A549 treated with DMSO at 1 μM for 4 hours (cell line): Measurements from ENCODE around the gene CETN2. TPM values are rescaled to one million over a fixed set of nuclear protein-coding genes. Genes with fewer than 3 reads are reported as not detected.

Experiments
- total RNA-seq: library from RNA; stranded (reverse); fragments of 200-300 nt; extraction: Qiagen RNA extraction; gene quantifications from 5 replicates; pipeline ENCODE4 v1.2.3, GENCODE V29; 2022; ENCODE audit warnings: low read depth

Gene CETN2
- 68.5 to 78.5 TPM (median 73.4 TPM) in 5 replicates for total RNA-seq

GRCh38 chrX:152830312-152831305 is at the start of gene CETN2, which contains the start of gene NSDHL:
TSS of gene CETN2 (minus strand) at chrX:152830757. CDS start at chrX:152830710, 47 bp downstream.
TSS of gene NSDHL (plus strand) at chrX:152831063. CDS start at chrX:152846325, 15,262 bp downstream.

Other genes with a start within 250 kb of the CETN2 start
- 0.22 to 0.27 TPM (median 0.24 TPM) in 5 replicates for gene GABRQ, start 192.9 kb downstream of the CETN2 start, total RNA-seq
- 2.8 to 5.4 TPM (median 3.4 TPM) in 5 replicates for gene MAGEA3, start 132.0 kb downstream of the CETN2 start, total RNA-seq
- gene CSAG2, start 121.5 kb downstream of the CETN2 start, total RNA-seq, result not detected in 5 replicates
- 0.12 TPM in 1 of 5 replicates, not detected in the others for gene MAGEA2B, start 116.1 kb downstream of the CETN2 start, total RNA-seq
- gene CSAG1, start 97.0 kb downstream of the CETN2 start, total RNA-seq, result 0.18 to 0.38 TPM (median 0.30 TPM) in 4 of 5 replicates, not detected in the other
- 0.15 to 0.24 TPM (median 0.17 TPM) in 5 replicates for gene MAGEA12, start 97.0 kb downstream of the CETN2 start, total RNA-seq
- gene MAGEA2, start 76.9 kb downstream of the CETN2 start, total RNA-seq, result 0.07 to 0.13 TPM (median 0.09 TPM) in 3 of 5 replicates, not detected in the others
- gene CSAG3, start 71.5 kb downstream of the CETN2 start, total RNA-seq, result not detected in 5 replicates
- gene MAGEA6, start 61.1 kb downstream of the CETN2 start, total RNA-seq, result 11.6 to 13.0 TPM (median 12.7 TPM) in 5 replicates
- gene NSDHL, start 306 bp upstream of the CETN2 start, total RNA-seq, result 39.7 to 43.4 TPM (median 41.6 TPM) in 5 replicates
- gene ZNF185, start 67.3 kb upstream of the CETN2 start, total RNA-seq, result 6.3 to 8.1 TPM (median 7.4 TPM) in 5 replicates
- gene PNMA5, start 163.4 kb upstream of the CETN2 start, total RNA-seq, result not detected in 5 replicates
- gene PNMA3, start 225.7 kb upstream of the CETN2 start, total RNA-seq, result 0.10 to 0.30 TPM (median 0.24 TPM) in 5 replicates
- gene PNMA6A, start 241.7 kb upstream of the CETN2 start, total RNA-seq, result 4.3 to 5.3 TPM (median 4.8 TPM) in 5 replicates